ENCODE results near the gene KDELR3. TPM values are rescaled to one million over a fixed set of nuclear protein-coding genes. Genes with fewer than 3 reads are reported as not detected.

KDELR3 gene
- polyA plus RNA-seq, 1 donor from 2014 or later = not detected

GRCh38 chr22:38451404-38451803, 16.5 kb upstream of the KDELR3 start:
- H4K20me1 ChIP-seq (ENCODE audit: insufficient read depth) = no peaks in the 10 kb centered on the region
- H3K4me3 ChIP-seq (ENCODE audit: low read length) = no peak overlapping the region
- H3F3A ChIP-seq (ENCODE audit: insufficient read depth, low read length, poor library complexity, severe bottlenecking) = no peaks in the 10 kb centered on the region
- H3K79me2 ChIP-seq (replicated peaks; ENCODE audit: insufficient read depth, low read length) = no peaks in the 10 kb centered on the region
- no peak overlapping the region for H2AFZ ChIP-seq (ENCODE audit: low read depth, low read length)
- peaks cover 12% of the 10 kb centered on the region for H3K27me3 ChIP-seq (ENCODE audit: insufficient read depth, low read depth, low read length)
- H3K4me2 ChIP-seq (ENCODE audit: low read length) = no peak overlapping the region
- H3K9me2 ChIP-seq (ENCODE audit: insufficient read depth, low read length) = no peaks in the 10 kb centered on the region
- H3K36me3 ChIP-seq (ENCODE audit: insufficient read depth, low read length) = no peaks in the 10 kb centered on the region
- TF ChIP-seq SMC3 (conservative IDR thresholded peaks at IDR 0.05; ENCODE audit: poor library complexity) = no peak
- TF ChIP-seq EP300 (conservative IDR thresholded peaks at IDR 0.05; ENCODE audit: poor library complexity, severe bottlenecking) = no peak
- no peaks in the 10 kb centered on the region for H3K9me3 ChIP-seq (ENCODE audit: low read length)
- H3K27ac ChIP-seq (ENCODE audit: low read length) = no peak overlapping the region
- H3K9ac ChIP-seq (ENCODE audit: low read length) = no peak overlapping the region

GRCh38 chr22:38451864-38452263, 16.0 kb upstream of the KDELR3 start:
- H3K27ac ChIP-seq (ENCODE audit: low read length) = no peak overlapping the region
- H4K20me1 ChIP-seq (ENCODE audit: insufficient read depth) = no peaks in the 10 kb centered on the region
- H3K79me2 ChIP-seq (replicated peaks; ENCODE audit: insufficient read depth, low read length) = no peaks in the 10 kb centered on the region
- H3K4me2 ChIP-seq (ENCODE audit: low read length) = no peak overlapping the region
- H3K36me3 ChIP-seq (ENCODE audit: insufficient read depth, low read length) = no peaks in the 10 kb centered on the region
- peaks cover 12% of the 10 kb centered on the region for H3K27me3 ChIP-seq (ENCODE audit: insufficient read depth, low read depth, low read length)
- no peak overlapping the region for H3K4me3 ChIP-seq (ENCODE audit: low read length)
- no peaks in the 10 kb centered on the region for H3K9me2 ChIP-seq (ENCODE audit: insufficient read depth, low read length)
- H3K9me3 ChIP-seq (ENCODE audit: low read length) = no peaks in the 10 kb centered on the region
- H3K9ac ChIP-seq (ENCODE audit: low read length) = no peak overlapping the region
- no peak overlapping the region for H2AFZ ChIP-seq (ENCODE audit: low read depth, low read length)
- no peaks in the 10 kb centered on the region for H3F3A ChIP-seq (ENCODE audit: insufficient read depth, low read length, poor library complexity, severe bottlenecking)
- no peak for TF ChIP-seq RAD21 (conservative IDR thresholded peaks at IDR 0.05)
- no peak for TF ChIP-seq CTCF (IDR thresholded peaks at IDR 0.05; ENCODE audit: poor library complexity, severe bottlenecking)
- no peak for TF ChIP-seq POLR2AphosphoS5 (IDR thresholded peaks at IDR 0.05)
- no peak for TF ChIP-seq REST (IDR thresholded peaks at IDR 0.05; ENCODE audit: borderline replicate concordance)
- TF ChIP-seq EP300 (conservative IDR thresholded peaks at IDR 0.05; ENCODE audit: poor library complexity, severe bottlenecking) = no peak
- no peak for TF ChIP-seq SMC3 (conservative IDR thresholded peaks at IDR 0.05; ENCODE audit: poor library complexity)
- TF ChIP-seq EZH2 (IDR thresholded peaks at IDR 0.05; ENCODE audit: borderline replicate concordance, insufficient read depth, low read length, poor library complexity, severe bottlenecking) = no peak
- no peak for TF ChIP-seq MXI1 (conservative IDR thresholded peaks at IDR 0.05; ENCODE audit: poor library complexity, severe bottlenecking)
- no peak for TF ChIP-seq TAF1 (IDR thresholded peaks at IDR 0.05; ENCODE audit: low read depth)
